Cardiac fibroblast (primary cell): Measurements from ENCODE around the gene PGA4.
"Not testable (repeated sequence)": the region's sequence is repeated elsewhere in the genome, so short reads cannot be mapped to it uniquely, and the experiment has no call there.

Experiments used
- DNase-seq, 2 donors: peaks; one replicate each; pipeline versions ENCODE4 v3.0.0 to v3.0.0-alpha.2; 2010; ENCODE audit warnings: low read depth in 2 of 2
- H3K4me3 ChIP-seq, 2 donors: replicated peaks in 1 of 2; 1 replicate in 1 of 2; 2 replicates in 1 of 2; pipeline ENCODE4 v1.5.1; 2011; ENCODE audit warnings: low read depth in 2 of 2, low read length in 2 of 2, mild to moderate bottlenecking in 2 of 2, moderate library complexity in 1 of 2
- TF ChIP-seq, protein P1 (sequence below): IDR thresholded peaks from one replicate; pipeline ENCODE4 v1.5.1; 2011; ENCODE audit warnings: low read depth, mild to moderate bottlenecking, low read length, inconsistent platforms

The PGA4 gene

DNA sequence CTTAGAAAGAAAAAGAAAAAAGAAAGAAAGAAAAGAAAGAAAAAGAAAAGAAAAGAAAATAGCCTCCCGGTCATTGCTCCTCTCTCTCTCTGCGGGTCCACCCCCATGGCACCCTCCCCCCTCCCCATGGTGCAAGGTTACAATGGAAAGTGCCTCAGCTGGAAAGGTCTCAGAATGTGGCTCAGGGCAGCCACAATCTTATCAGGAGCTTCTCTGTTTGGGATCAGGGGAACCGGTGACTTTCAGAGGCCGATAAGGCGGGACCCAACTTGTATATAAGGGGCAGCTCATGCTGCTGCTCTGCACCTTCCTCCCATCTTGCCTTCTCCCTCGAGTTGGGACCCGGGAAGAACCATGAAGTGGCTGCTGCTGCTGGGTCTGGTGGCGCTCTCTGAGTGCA lies at the start of gene PGA4:
Gene PGA4, plus strand, starts transcription at position 301 of the 400 bp plus-strand sequence. Its CDS starts 54 bp downstream, at position 355.
- not testable (repeated sequence) for H3K4me3 ChIP-seq, DNase-seq

DNA sequence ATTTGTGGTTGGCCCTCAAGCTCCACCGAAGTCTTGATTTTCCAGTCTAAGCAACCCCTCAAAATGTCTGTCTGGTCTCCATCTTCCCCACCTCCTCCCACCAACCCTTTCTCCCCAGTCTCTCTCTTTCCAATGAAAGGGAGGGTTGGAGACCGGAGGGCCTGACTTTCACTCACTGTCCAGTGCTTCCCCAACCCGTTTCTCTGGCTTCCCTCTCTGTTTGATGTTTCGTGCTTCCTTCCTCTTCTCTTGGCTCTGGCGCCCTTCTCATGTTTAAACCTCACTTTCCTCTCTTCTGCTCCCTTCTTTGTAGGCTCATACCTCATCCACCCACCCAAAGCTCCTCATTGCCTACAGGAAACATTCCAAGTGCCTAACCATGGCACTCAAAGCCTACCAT lies 49.8 kb upstream of the PGA4 start:
- TF ChIP-seq, protein P1, sequence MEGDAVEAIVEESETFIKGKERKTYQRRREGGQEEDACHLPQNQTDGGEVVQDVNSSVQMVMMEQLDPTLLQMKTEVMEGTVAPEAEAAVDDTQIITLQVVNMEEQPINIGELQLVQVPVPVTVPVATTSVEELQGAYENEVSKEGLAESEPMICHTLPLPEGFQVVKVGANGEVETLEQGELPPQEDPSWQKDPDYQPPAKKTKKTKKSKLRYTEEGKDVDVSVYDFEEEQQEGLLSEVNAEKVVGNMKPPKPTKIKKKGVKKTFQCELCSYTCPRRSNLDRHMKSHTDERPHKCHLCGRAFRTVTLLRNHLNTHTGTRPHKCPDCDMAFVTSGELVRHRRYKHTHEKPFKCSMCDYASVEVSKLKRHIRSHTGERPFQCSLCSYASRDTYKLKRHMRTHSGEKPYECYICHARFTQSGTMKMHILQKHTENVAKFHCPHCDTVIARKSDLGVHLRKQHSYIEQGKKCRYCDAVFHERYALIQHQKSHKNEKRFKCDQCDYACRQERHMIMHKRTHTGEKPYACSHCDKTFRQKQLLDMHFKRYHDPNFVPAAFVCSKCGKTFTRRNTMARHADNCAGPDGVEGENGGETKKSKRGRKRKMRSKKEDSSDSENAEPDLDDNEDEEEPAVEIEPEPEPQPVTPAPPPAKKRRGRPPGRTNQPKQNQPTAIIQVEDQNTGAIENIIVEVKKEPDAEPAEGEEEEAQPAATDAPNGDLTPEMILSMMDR = no peak
- no peak for DNase-seq
- H3K4me3 ChIP-seq = no peak overlapping the region

DNA sequence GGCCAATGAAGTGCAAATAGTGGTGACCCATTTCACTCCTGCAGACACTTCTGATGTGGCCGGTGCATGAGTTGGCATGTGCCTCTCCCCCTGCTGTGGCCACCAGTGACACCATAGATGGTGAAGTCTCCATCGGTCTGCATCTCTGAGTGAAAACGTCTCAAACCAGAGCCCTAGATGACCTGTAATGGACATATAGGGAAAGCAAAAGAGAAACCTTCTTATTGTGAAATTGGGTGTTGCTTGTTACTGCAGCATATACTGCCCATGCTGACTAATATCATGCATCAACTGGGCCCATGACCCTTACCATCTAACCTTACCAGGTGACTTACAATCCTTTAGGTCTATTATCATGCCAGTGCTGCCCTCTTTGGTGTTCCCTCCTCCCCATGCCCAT lies 49.3 kb upstream of the PGA4 start:
- TF ChIP-seq, protein P1 = no peak
- H3K4me3 ChIP-seq = no peak overlapping the region
- no peak for DNase-seq

DNA sequence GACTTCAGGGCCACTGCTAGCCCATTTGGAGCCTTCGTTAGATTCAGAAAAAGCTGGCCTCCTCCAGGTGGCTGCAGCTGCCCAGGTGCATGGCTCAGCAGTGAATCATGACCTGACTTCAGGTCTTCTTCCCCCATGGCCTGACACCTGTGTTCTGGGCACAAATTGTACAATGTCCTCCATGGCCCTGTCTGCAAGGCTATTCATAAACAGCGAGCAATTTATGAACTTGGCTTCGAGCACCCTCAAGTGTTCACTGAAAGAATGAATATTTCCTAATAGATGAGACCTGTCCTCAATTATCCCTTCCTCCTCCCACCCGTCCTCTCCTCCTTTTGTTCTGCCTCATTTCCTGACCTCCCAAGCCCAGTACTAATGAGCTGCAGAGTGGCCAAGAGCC lies 48.7 kb upstream of the PGA4 start:
- TF ChIP-seq, protein P1 = no peak
- peak; percentile 22 to 47 for DNase-seq

DNA sequence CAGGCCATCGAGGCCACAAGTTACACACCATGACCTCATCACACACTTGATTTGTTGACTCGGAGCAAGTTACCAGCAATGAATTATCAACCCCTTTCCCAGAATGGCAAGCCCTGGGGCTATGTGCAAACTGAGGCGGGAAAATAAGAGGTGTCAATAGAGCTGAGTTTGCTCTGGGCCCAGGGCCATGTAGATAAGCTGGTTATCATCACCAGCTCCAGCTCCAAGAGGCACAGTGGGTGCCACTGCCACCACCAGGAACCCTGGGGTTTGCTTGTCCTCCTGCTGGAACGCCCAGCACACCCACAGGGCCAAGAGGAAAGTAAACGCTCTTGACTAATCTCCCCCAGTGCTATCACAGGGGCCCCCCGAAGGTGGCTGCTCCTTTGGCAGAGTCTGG lies 47.9 kb upstream of the PGA4 start:
- no peak overlapping the region for H3K4me3 ChIP-seq
- TF ChIP-seq, protein P1 = no peak
- DNase-seq = no peak

More for the DNA sequence above, 48.7 kb upstream of the PGA4 start:
- no peak overlapping the region for H3K4me3 ChIP-seq

DNA sequence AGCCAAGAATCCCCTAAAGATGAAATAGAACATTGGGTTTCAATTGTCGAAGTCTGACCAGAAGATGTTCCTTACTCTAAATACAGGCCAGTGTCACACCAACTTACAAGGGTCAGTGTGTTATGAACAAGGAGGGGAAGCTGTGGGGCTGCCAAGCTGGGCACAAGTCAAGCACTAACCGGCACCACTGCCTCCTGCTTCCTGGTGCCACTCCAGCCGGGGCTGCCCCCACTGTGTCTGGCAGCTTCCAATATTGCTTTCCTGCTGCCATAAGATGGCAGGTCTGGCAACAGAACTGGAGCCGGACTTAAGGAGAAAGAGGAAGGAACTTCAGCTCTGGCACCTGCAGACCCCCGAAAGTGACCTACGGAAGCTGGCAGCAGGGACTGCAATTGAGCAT lies 47.2 kb upstream of the PGA4 start:
- TF ChIP-seq, protein P1 = no peak
- no peak for DNase-seq
- H3K4me3 ChIP-seq = no peak overlapping the region

DNA sequence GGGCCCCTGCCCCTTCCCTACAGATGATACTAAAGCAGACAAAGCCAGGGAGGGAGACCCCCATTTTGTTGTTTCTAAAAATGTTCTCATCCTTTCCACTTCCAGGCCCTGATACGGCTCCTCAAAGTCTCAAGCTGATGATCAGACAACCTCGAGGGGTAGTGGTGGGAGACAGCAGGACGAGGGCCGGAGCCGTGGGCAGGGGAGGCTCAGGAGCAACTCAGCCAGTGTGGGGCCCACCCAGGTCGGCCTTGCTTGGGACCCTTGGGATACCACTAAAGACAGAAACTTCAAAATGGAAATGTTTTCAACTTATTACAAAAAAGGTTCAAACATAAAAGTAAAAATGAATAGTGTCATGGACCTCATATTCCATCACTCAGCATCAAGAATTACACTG lies 45.7 kb upstream of the PGA4 start:
- no peak overlapping the region for H3K4me3 ChIP-seq
- no peak for DNase-seq
- TF ChIP-seq, protein P1 = no peak

DNA sequence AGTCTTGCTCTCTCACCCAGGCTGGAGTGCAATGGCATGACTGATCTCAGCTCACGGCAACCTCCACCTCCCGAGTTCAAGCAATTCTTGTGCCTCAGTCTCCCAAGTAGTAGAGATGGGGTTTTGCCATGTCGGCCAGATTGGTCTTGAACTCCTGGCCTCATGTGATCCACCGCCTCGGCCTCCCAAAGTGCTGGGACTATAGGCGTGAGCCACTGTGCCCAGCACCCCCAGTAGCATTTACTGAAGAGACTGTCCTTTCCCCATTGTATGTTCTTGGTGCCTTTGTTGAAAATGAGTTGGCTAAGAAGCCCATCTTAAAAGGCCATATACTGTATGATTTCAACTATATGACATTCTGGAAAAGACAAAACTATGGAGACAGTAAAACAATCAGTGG lies 41.9 kb upstream of the PGA4 start:
- H3K4me3 ChIP-seq, DNase-seq: not testable (repeated sequence)
